ENCODE results near the gene CCDC54.

Gene CCDC54

GRCh38 chr3:107404727-107405469 lies 27.7 kb downstream of the CCDC54 start:
- no peak overlapping the region for H3K4me2 ChIP-seq (ENCODE audit: low read length)
- no peaks in the 10 kb centered on the region for H3K36me3 ChIP-seq (ENCODE audit: insufficient read depth, low read length)
- no peak overlapping the region for H3K9ac ChIP-seq (ENCODE audit: low read length)
- H2AFZ ChIP-seq (ENCODE audit: low read length): no peak overlapping the region
- H3K79me2 ChIP-seq (ENCODE audit: insufficient read depth, low read length): no peaks in the 10 kb centered on the region
- H3K9me2 ChIP-seq (ENCODE audit: low read depth, low read length): no peaks in the 10 kb centered on the region
- no peaks in the 10 kb centered on the region for H3K27me3 ChIP-seq (ENCODE audit: insufficient read depth, low read length)
- no peak overlapping the region for H3K4me3 ChIP-seq (ENCODE audit: low read depth, low read length, poor library complexity, severe bottlenecking)
- H3K27ac ChIP-seq (ENCODE audit: low read depth, low read length, poor library complexity, severe bottlenecking): no peak overlapping the region
- H3K4me1 ChIP-seq (ENCODE audit: insufficient read depth, low read length, severe bottlenecking): no peaks in the 10 kb centered on the region
- no peaks in the 10 kb centered on the region for H3F3A ChIP-seq (ENCODE audit: insufficient read depth, low read length)
- H3K9me3 ChIP-seq (ENCODE audit: low read length): 0 out of 2 replicates have a peak, but pooled peaks cover 5% of the 10 kb centered on the region
- no peaks in the 10 kb centered on the region for H4K20me1 ChIP-seq (ENCODE audit: insufficient read depth, low read length)
- no peak for TF ChIP-seq EZH2 (IDR thresholded peaks at IDR 0.05; ENCODE audit: borderline replicate concordance, low read length)
- TF ChIP-seq CTCF (IDR thresholded peaks at IDR 0.05; ENCODE audit: low read length): no peak

- no peaks in the 10 kb centered on the region for H3K79me2 ChIP-seq (ENCODE audit: insufficient read depth, low read length)
- H3K27me3 ChIP-seq (ENCODE audit: insufficient read depth, low read length): no peaks in the 10 kb centered on the region
- no peak overlapping the region for H2AFZ ChIP-seq (ENCODE audit: low read length)
- peaks cover 6% of the 10 kb centered on the region for H3K4me1 ChIP-seq (ENCODE audit: insufficient read depth, low read length, severe bottlenecking)
- H3K9ac ChIP-seq (ENCODE audit: low read length): no peak overlapping the region
- H3K4me2 ChIP-seq (ENCODE audit: low read length): no peak overlapping the region
- H3K27ac ChIP-seq (ENCODE audit: low read depth, low read length, poor library complexity, severe bottlenecking): no peak overlapping the region
- no peaks in the 10 kb centered on the region for H3K36me3 ChIP-seq (ENCODE audit: insufficient read depth, low read length)
- H4K20me1 ChIP-seq (ENCODE audit: insufficient read depth, low read length): no peaks in the 10 kb centered on the region
- 0 out of 2 replicates have a peak, but pooled peaks cover 5% of the 10 kb centered on the region for H3K9me3 ChIP-seq (ENCODE audit: low read length)
- no peaks in the 10 kb centered on the region for H3F3A ChIP-seq (ENCODE audit: insufficient read depth, low read length)
- H3K9me2 ChIP-seq (ENCODE audit: low read depth, low read length): no peaks in the 10 kb centered on the region
- TF ChIP-seq EZH2 (IDR thresholded peaks at IDR 0.05; ENCODE audit: borderline replicate concordance, low read length): no peak
- TF ChIP-seq CTCF (IDR thresholded peaks at IDR 0.05; ENCODE audit: low read length): no peak
- no peak overlapping the region for H3K4me3 ChIP-seq (ENCODE audit: low read depth, low read length, poor library complexity, severe bottlenecking)
These were observed 30.1 kb downstream of the CCDC54 start for GRCh38 chr3:107407355-107407754.

- 0 out of 2 replicates have a peak, but pooled peaks cover 5% of the 10 kb centered on the region for H3K9me3 ChIP-seq (ENCODE audit: low read length)
- H3K27me3 ChIP-seq (ENCODE audit: insufficient read depth, low read length): no peaks in the 10 kb centered on the region
- no peak overlapping the region for H3K9ac ChIP-seq (ENCODE audit: low read length)
- peaks cover 10% of the 10 kb centered on the region for H3K4me1 ChIP-seq (ENCODE audit: insufficient read depth, low read length, severe bottlenecking)
- H3K4me3 ChIP-seq (ENCODE audit: low read depth, low read length, poor library complexity, severe bottlenecking): no peak overlapping the region
- no peaks in the 10 kb centered on the region for H3K36me3 ChIP-seq (ENCODE audit: insufficient read depth, low read length)
- H3K9me2 ChIP-seq (ENCODE audit: low read depth, low read length): no peaks in the 10 kb centered on the region
- H3K4me2 ChIP-seq (ENCODE audit: low read length): no peak overlapping the region
- no peaks in the 10 kb centered on the region for H3F3A ChIP-seq (ENCODE audit: insufficient read depth, low read length)
- H3K79me2 ChIP-seq (ENCODE audit: insufficient read depth, low read length): no peaks in the 10 kb centered on the region
- H4K20me1 ChIP-seq (ENCODE audit: insufficient read depth, low read length): no peaks in the 10 kb centered on the region
- H2AFZ ChIP-seq (ENCODE audit: low read length): no peak overlapping the region
- no peak overlapping the region for H3K27ac ChIP-seq (ENCODE audit: low read depth, low read length, poor library complexity, severe bottlenecking)
- TF ChIP-seq CTCF (IDR thresholded peaks at IDR 0.05; ENCODE audit: low read length) (no peak), EZH2 (IDR thresholded peaks at IDR 0.05; ENCODE audit: borderline replicate concordance, low read length) (no peak)
These were observed 31.3 kb downstream of the CCDC54 start for GRCh38 chr3:107408513-107408912.

All from OCI-LY1 (cell line).